ENCODE data around the gene ZBTB47.

Gene ZBTB47

DNA sequence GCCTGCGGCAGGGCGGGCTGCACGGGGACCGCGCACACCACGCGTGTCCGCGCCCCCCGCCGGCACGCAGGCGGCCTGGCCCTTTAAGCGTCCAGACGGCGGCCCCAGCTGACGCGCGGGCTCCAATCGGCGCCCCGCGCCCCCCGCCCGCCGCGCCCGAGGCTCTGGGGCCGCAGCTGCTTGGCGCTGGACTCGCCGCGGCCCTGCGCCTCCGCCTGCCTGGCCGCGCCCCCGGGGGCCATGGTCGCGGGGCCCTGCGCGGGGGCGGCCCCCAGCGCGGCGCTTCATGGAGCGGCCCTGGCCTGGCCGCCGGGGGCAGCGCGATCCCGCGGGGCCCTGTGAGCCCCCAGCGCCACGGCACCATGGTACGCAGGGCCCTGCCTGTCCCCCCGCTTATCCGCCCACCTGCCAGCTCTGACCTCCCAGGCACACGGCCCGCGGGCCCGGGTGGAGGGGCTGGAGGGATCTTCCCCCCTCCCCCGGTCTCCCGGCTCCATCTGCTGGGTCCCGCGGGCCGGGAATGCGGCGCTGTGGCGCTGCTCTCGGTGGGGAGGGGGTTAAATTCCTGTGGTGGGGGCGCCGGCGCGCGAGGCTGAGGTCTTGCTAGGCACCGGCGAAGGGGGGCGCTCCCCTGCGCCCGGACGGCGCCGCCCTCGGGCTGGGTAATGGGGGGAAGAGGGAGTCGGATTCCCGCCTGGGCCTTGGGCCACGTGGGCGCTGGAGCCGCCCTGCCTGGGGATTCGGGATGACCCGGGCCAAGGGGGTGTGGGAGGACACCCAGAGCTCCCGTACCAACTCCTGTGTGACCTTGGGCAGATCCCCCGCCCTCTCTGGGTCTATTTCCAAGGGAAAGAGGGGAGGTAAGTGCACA, 1.1 kb downstream of the ZBTB47 start:
- DNase-seq: no peak

DNA sequence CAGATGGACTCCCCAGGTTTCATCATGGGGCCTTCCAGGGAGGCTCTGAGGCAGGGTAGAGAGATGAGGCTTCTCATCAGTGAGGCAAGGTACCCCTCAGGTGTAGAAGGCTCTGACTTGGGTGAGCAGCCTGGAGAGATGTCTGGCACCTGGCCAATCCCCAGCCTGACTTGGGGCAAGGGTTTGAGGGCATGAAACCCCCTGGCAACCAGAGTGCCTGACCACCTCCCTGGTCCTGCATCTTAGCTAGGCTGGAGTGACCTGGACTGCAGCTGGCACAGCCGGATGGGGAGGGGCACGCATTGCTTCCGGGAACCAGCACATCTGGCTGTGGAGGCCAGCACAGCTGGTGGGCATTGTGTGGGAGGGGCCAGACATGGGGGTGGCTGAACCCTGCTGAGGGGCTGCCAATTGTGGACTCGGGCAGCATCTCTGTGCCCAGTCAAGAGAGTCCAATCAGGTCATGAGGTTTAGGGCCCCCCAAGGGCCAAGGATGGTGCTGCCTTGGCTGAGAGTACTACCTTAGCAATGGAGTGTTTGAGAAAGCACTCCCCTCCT, 1.9 kb downstream of the ZBTB47 start:
- no peak for DNase-seq

DNA sequence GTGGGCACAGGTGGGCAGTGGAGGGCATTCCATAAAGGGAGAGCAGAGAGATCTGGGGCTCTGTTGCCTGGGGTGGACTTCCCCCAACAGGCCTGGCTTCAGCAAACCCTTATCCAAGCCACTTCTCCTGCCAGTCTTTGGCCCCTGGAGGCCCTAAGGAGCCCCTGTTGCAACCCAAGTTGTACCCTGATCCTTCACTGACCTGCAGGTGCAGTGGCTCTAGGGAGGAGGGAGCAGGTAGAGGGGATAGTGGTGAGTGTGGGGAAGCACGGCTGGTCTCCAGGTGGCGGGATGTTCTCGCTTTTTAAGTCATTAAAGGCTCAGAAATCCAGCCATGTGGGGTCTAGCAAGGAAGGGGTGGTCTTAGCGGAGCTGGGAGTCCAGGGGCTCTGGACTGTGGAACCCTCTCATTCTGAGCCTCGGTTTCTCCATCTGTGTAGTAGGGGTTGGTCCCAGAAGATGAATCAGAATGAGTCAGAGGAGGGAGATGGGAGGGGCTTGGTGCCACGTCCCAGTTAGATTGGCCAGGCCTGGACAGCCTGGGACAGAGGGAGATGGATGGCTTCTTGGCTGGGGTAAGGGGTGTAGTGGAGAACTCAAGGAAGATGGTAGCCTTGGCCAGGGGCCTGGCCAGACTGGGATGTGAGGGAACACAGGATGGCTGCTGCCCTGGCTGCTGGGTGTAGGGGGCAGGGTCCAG, 2.6 kb downstream of the ZBTB47 start:
- DNase-seq: no peak

DNA sequence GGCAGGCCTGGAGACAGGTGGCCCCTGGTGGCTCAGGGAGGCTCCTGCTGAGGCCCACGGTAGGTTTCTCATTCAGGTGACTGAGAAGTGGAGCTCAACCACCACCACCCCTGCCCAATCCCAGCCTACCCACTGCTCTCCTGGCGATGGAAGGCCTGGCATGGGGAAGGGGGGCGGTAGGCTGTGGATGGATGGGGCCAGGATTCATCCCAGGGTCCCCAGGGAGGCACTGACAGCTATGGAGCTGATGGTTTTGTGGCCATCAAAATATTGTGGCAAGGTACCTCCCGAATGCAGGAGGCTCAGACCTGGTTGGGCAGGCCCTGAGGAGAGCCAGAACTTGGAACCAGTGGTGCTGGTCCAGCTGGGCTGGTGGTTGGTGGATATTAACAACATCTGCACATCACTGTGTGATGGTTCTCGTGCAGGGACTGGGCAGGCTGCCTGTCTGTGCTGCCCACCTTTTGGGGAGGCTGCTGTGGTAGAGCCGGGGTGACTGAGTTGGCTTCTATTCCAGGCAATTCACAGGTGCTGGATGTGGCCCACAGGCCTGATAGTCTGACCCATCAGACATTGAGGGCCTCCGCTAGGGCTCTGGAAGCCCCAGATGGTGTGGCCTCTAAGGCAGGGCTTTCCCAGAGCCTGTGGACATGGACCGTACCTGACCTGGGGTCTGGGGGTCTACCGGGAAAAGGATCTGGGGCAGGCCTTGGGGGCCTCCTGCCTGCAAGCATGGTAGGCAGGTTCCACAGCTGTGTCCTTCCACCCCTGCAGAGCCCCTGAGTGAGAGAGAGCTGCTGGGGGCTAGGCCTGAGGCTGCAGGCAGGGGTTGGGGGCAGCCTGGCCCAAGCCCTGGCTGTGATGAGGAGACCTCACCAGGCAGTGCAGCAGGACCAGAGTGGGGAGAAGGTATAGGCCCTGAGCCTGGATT, 3.4 kb downstream of the ZBTB47 start:
- no peak for DNase-seq

DNA sequence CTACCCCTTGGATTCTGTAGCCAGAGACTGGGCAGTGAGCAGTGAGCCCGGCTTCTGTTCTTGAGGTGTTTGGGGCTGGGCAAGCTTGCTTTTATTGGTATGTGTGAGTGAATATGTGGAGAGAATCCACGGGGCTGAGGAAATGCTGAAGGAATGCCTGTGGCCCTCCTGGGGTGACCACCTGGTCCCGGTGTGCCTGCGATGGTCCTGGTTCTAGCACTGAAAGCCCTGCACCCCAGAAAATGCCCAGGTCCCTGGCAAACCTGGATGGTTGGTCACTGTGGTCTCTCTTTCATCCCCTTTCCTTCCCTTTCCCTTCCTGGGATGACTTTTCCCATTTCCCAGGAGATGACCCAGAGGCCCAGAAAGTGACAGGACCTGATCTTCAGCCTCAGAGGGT, 4.2 kb downstream of the ZBTB47 start:
- DNase-seq: no peak

DNA sequence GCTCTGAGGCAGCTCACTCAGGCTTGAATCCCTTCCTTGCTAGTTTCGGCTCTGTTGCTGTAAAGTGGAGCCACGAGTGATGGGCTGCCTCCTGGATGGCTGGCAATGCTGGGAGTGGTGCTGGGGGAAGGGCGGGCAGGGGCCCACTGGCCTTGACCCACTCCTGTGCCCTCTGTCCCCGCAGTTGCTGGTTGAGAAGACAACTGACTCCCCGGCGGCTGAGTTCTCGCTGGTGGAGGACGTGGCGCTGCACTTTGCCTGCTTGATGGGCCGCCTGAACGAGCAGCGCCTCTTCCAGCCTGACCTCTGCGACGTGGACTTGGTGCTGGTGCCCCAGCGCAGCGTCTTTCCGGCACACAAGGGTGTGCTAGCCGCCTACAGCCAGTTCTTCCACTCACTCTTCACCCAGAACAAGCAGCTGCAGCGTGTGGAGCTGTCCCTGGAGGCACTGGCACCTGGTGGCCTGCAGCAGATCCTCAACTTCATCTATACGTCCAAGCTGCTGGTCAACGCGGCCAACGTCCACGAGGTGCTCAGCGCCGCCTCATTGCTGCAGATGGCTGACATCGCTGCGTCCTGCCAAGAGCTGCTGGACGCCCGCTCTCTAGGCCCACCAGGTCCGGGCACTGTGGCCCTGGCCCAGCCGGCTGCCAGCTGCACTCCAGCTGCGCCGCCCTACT, 4.7 kb downstream of the ZBTB47 start:
- DNase-seq: peak; percentile 23

DNA sequence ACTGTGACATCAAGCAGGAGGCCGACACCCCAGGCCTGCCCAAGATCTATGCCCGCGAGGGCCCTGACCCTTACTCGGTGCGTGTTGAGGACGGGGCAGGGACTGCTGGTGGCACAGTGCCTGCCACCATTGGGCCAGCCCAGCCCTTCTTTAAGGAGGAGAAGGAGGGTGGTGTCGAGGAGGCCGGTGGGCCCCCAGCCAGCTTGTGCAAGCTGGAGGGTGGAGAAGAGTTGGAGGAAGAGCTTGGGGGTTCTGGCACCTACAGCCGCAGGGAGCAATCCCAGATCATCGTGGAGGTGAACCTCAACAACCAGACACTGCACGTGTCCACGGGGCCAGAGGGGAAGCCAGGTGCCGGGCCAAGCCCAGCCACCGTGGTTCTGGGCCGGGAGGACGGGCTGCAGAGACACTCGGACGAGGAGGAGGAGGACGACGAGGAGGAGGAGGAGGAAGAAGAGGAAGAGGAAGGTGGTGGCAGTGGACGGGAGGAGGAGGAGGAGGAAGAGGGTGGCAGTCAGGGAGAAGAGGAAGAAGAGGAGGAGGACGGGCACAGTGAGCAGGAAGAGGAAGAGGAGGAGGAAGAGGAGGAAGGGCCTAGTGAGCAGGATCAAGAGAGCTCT, 5.4 kb downstream of the ZBTB47 start:
- DNase-seq: no peak

DNA sequence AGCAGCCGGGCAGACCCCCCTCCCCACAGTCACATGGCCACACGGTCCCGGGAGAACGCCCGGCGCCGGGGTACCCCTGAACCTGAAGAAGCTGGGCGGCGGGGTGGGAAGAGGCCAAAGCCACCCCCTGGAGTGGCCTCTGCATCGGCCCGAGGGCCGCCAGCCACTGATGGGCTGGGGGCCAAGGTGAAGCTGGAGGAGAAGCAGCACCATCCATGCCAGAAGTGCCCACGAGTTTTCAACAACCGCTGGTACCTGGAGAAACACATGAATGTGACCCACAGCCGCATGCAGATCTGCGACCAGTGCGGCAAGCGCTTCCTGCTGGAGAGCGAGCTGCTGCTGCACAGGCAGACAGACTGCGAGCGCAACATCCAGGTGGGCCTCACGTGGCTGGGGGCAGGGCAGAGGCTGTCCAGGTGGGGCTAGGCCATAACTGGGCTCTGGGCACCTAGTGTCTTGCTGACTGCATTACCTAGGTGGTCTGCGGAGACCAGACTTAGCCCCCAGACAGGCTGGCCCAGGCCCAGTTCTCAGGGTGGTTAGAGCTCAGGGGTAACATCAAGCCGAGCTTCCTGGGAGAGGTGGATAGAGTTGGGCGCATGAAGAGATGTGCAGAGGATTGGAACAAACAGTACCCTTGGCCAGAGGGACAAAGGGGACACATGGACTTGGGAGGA, 6.1 kb downstream of the ZBTB47 start:
- DNase-seq: no peak

DNA sequence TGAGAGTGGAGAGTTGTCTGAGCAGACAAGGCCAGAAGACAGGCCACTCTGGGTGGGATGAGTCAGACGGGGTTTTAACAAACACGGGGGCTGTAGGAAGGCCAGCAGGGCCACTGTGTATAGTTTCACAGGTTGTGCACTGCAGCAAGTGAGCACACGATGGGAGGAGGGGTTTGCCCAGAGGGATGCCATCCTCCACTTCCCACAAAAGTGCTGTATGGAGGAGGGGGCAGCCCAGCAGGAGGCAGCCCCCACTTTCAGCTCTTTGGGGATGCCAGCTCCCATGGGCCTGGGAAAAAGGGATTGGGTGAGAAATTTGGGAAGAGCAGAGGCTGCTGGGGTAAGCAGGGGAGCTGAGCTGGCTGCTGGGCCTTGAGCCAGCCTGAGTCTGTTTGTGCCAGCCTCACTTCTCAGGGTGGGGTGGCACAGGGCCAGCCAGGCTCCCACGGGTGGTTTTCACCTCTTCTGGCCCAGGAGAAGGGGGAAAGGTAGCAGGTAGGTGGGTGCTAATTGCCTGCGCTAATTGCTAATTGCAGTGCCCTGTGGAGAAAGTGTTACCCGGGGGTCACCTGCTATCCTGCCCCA, 6.7 kb downstream of the ZBTB47 start:
- no peak for DNase-seq

DNA sequence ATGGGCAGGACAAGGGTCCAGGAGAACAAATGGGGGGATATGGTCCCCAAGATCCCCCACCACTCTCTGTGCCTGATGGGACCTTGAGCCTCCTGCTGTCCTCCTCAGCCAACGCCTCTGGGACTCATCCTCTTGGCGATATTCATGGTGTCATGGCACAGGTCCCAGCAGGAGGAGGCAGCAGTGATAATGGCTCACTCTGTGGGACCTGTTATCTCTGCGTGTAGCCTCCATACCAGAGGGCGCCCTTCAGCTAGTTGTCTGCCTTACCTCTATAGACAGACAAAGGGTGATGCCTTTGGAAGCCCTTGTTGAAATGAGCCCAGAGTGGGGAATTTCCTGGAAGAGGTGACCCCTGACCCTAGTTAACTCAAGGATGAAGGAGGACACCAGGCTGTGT, 7.4 kb downstream of the ZBTB47 start:
- peak; percentile 29 for DNase-seq

DNA sequence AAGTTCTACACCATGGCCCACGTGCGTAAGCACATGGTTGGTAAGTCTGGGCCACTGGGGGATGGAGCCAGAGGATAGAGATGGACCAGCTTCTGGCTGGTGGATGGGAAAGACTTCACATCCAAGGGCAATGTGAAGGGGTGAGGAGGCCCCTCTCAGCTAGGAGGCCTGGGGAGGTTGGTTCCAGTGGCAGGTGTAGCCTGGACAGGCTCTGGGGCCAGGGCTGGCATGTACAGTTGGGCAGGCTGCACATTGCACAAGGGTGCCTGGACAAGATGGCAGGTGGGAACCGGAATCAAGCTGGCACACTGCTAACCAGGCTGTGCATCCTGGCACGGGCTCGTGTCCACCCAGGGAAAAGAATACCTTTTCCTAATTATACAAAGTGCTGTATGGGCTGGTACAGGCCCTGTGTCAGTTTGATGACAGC, 8.1 kb downstream of the ZBTB47 start:
- DNase-seq: no peak

DNA sequence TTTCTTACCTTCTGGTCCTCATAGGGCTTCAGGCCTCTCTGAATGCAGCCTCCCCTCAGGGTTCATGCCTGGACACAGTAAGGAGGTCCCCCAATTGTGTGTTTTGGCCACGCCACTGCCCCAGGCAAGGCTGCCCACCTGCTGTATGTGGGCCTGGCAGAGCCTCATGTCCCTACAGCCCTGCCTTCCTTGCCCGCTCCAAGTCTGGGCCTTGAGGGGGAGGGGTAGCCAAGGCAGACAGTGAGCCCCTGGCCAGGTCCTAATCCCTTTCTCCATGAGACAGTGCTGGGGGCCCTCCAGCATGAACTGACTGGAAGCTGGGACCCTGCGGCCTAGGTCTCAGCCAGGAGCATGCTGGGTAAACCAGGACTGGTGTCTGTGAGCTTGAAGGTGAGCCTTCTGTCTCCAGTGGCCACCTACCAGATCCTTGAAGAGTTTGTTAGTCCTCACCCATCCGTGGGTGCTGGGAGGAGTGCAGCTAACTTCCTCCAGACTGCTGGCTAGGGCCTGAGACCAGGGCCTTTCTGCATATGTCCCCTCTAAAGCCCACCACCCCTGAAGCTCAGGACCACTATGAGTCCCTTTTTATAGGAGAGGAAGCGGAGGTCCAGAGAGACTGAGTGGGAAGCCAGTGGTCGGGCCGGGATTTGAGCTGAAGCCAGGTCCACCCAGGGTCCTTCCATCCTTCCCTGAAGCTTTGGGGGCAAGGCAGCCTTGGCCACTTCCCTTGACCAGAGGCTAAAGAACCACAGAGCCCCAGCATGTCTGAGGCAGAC, 8.7 kb downstream of the ZBTB47 start:
- DNase-seq: no peak

DNA sequence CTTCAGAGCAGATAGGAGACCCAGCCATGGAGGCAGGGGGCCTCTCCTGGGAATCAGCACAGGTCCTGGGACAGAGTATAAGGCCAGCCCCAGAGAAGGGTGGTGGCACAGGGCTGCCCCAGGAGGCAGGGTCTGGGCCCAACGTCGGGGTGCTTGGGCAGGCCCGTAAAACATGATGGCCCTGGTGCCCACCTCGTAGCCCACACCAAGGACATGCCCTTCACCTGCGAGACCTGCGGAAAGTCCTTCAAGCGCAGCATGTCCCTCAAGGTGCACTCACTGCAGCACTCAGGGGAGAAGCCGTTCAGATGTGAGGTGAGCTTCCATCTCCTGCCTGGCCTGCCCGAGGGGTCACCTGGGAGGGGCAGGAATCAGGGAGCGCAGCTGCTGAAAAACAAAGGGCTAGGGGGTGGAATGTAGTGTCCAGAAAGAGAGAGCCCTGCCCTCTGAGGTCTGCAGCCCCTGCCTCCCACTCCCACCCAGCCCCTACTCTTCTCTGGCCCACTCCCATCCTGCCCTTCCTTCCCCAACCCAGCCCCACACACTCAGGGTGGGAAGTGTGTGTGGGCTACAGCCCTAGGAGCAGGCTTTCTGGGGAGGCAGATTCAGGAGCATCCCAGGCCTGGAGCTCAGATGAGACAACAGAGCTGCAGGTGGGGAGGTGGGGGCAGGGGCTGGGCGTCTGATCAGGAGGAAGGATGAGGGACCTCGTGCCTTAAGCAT, 9.5 kb downstream of the ZBTB47 start:
- DNase-seq: no peak

DNA sequence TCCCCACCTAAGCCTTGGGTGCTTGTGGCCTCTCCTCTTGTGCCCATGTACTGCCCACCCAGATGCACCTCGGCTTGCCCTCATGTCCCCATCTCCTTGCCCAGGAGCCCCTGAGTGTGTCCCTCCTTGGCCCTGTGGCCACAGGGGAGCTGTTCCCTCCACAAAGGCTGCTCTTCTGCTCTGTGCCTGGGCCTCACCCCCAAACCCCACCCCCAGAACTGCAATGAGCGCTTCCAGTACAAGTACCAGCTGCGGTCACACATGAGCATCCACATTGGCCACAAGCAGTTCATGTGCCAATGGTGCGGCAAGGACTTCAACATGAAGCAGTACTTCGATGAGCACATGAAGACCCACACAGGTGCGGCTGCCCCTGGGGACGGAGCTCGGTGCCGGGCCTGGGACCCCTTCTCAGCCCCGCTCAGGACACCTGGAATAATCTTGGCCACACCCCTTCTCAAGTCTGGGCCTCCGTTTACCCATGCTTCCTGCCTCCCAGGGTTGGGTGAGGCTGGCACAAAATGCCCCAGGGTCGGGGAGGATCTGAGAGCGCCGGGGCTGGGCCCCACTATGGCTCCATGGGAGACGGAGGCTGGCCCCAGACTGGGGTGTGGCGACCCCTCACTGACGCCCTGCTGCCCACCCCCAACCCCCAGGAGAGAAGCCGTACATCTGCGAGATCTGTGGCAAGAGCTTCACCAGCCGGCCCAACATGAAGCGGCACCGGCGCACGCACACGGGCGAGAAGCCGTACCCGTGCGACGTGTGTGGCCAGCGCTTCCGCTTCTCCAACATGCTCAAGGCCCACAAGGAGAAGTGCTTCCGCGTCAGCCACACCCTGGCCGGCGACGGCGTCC, 10.3 kb downstream of the ZBTB47 start:
- no peak for DNase-seq

DNA sequence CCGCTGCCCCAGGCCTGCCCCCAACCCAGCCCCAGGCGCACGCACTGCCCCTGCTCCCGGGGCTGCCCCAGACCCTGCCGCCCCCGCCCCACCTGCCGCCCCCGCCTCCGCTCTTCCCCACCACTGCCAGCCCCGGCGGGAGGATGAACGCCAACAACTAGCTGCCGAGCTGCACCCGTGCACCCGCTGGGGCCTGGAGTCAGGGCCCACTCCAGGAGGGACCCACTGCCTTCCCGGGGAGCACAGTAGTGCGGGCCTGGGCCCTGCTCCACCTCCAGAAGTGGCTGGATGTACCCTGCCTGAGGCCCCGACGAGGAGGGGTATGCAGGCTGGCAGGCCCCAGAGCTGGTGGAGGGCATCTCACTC, 10.9 kb downstream of the ZBTB47 start:
- DNase-seq: no peak

DNA sequence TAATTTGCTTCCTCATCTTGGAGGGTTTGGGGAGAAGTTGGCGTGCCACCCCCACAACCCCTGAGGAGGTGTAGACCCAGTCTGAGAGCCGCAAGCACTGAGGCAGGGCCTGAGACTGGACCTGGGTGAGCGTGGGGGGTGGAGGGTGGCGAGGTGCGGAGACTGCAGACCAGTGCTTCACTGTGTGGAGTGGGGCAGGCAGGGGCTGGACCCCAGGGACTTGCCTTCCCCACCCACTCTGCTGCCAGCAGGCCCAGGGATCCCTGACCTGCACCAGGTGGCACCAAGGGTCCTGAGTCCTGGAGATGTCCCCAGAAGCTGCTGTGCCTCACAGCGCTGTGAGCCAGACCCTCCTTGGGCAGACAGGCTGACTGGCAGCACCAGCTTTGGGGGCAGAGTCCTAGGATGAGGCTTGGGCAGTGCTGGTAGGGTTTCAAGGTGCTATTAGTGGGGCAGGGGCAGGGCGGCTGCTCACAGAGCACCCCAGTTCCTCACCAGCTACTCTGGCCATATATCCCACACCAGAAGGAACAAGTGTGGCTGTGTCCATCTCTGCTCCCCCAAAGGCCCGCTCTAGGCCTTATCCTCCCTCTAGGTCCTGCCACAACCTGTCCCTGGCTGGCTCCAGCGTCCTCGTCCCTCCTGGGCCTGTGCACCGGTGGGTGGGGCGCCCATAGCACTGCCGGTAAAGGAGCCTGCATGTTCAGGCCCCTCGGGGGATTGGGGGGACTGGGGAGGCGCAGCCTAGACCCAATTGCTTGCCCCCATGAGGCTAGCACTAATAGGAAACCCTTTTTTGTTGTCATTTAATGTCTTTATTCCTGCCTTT, 11.8 kb downstream of the ZBTB47 start:
- no peak for DNase-seq

DNA sequence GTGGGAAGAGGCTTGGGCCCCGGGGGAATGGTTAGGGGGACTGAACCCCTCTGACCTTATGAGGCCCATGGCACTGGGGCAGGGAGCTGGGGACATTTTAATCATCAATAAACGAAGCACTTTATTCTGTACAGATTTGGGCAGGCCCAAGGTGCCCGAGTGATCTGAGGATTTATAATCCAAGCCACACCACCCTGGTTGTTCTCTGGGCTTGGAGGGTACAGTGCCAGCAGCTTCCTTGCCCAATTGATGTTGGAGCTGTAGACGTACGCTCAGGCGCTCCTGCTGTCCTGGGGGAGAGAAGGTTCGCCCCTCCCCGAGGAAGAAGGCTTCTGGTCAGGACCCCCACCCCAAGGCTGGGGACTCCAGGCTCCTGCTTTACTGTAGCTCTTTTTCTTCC, 12.5 kb downstream of the ZBTB47 start:
- no peak for DNase-seq

Data from NCI-H510A (cell line).